ENCODE data around the gene RPL7A. TPM values are rescaled to one million over a fixed set of nuclear protein-coding genes. Genes with fewer than 3 reads are reported as not detected.

RPL7A gene
- total RNA-seq, 1 experiment from 2014 or later = 2,747 TPM

- Mint-ChIP-seq H3K9me3 (peaks cover 4% of the 10 kb centered on the region), H3K4me3 (no peak overlapping the region; the same call in 1 of the 2 replicates), H3K27me3 (ENCODE audit: low read depth) (peaks cover 30% of the 10 kb centered on the region), H3K27ac (no peak overlapping the region), H3K36me3 (peaks cover 3% of the 10 kb centered on the region; the same call in 1 of the 2 replicates), H3K4me1 (peaks cover 15% of the 10 kb centered on the region)
- ATAC-seq (no peak), DNase-seq (ENCODE audit: low spot score) (no peak)
- POLR2A ChIA-PET = interaction anchor here (1.1 kb wide), 1 partner anchor 30 kb away, joined by 3 read pairs; the partner anchor contains the start of gene MED22
- no peak for TF ChIP-seq ARID4B (CRISPR knock-in tag; IDR thresholded peaks at IDR 0.05; ENCODE audit: borderline replicate concordance)
- TF ChIP-seq NR3C1 (CRISPR knock-in tag; conservative IDR thresholded peaks at IDR 0.05; ENCODE audit: low read depth) = no peak
- no peak for TF ChIP-seq E2F4 (CRISPR knock-in tag; IDR thresholded peaks at IDR 0.05; ENCODE audit: borderline replicate concordance, low read depth)
- no peak for TF ChIP-seq JUN (CRISPR knock-in tag; IDR thresholded peaks at IDR 0.05)
- no peak for TF ChIP-seq ZNF512 (CRISPR knock-in tag; IDR thresholded peaks at IDR 0.05; ENCODE audit: borderline replicate concordance)
- TF ChIP-seq RORB (CRISPR knock-in tag; IDR thresholded peaks at IDR 0.05) = no peak
- TF ChIP-seq PRRX2 (CRISPR knock-in tag; IDR thresholded peaks at IDR 0.05) = no peak
- no peak for TF ChIP-seq TCF7 (CRISPR knock-in tag; IDR thresholded peaks at IDR 0.05; ENCODE audit: low read depth)
- no peak for TF ChIP-seq NR2C2 (CRISPR knock-in tag; IDR thresholded peaks at IDR 0.05)
- TF ChIP-seq FOXJ3 (CRISPR knock-in tag; IDR thresholded peaks at IDR 0.05; ENCODE audit: borderline replicate concordance) = no peak
- no peak for TF ChIP-seq ZNF416 (CRISPR knock-in tag; IDR thresholded peaks at IDR 0.05)
- TF ChIP-seq ZSCAN18 (CRISPR knock-in tag; IDR thresholded peaks at IDR 0.05) = no peak
- TF ChIP-seq ZNF423 (CRISPR knock-in tag; IDR thresholded peaks at IDR 0.05) = no peak
- no peak for TF ChIP-seq NFE2L1 (CRISPR knock-in tag; IDR thresholded peaks at IDR 0.05)
- no peak for TF ChIP-seq CBFB (CRISPR knock-in tag; IDR thresholded peaks at IDR 0.05; ENCODE audit: low read depth)
- no peak for TF ChIP-seq ATF2 (CRISPR knock-in tag; IDR thresholded peaks at IDR 0.05; ENCODE audit: borderline replicate concordance, low read depth)
- no peak for TF ChIP-seq ZBTB21 (CRISPR knock-in tag; IDR thresholded peaks at IDR 0.05; ENCODE audit: borderline replicate concordance)
- no peak for TF ChIP-seq HMGXB4 (CRISPR knock-in tag; IDR thresholded peaks at IDR 0.05)
- TF ChIP-seq ZNF263 (CRISPR knock-in tag; IDR thresholded peaks at IDR 0.05; ENCODE audit: low read depth) = no peak
- CTCF ChIA-PET = interaction anchor here (0.9 to 2.3 kb wide), 7 partner anchors 17 to 109 kb away, joined by 3 to 11 read pairs (median 5); partner anchors contain the start of gene CACFD1
Observed at GRCh38 chr9:133377721-133378216, 29.8 kb downstream of the RPL7A start.

Measured in WTC11 (cell line).